GM12864 (cell line): Measurements from ENCODE around the gene MINPP1.

Experiments
- DNase-seq: peaks from one replicate; pipeline ENCODE4 v3.0.0-alpha.2; 2011; ENCODE audit warnings: low read depth
- H3K4me3 ChIP-seq: 2 replicates; pipeline ENCODE4 v1.5.1; 2011; ENCODE audit warnings: mild to moderate bottlenecking, low read depth, low read length, control low read depth
- CTCF ChIP-seq: IDR thresholded peaks from 2 replicates; pipeline ENCODE4 v1.5.1; 2011; ENCODE audit warnings: low read depth, mild to moderate bottlenecking, moderate library complexity, low read length, control low read depth, inconsistent platforms; ENCODE audit errors: missing control alignments

MINPP1 gene

GRCh38 chr10:87511526-87511925 lies 6.8 kb downstream of the MINPP1 start:
- no peak overlapping the region for H3K4me3 ChIP-seq
- TF ChIP-seq CTCF: no peak
- no peak for DNase-seq

- H3K4me3 ChIP-seq: no peak overlapping the region
- DNase-seq: no peak
- TF ChIP-seq CTCF: no peak
Measured at GRCh38 chr10:87518937-87519336, 14.2 kb downstream of the MINPP1 start.

GRCh38 chr10:87519582-87519981 lies 14.9 kb downstream of the MINPP1 start:
- no peak for TF ChIP-seq CTCF
- no peak overlapping the region for H3K4me3 ChIP-seq
- no peak for DNase-seq

- no peak for TF ChIP-seq CTCF
- no peak for DNase-seq
- no peak overlapping the region for H3K4me3 ChIP-seq
Measured at GRCh38 chr10:87523731-87524130, 19.0 kb downstream of the MINPP1 start.

- no peak overlapping the region for H3K4me3 ChIP-seq
- DNase-seq: no peak
- TF ChIP-seq CTCF: no peak
Measured at GRCh38 chr10:87524296-87524695, 19.6 kb downstream of the MINPP1 start.

GRCh38 chr10:87531908-87532622 lies 27.4 kb downstream of the MINPP1 start:
- H3K4me3 ChIP-seq: no peak overlapping the region
- no peak for DNase-seq
- no peak for TF ChIP-seq CTCF

DNA sequence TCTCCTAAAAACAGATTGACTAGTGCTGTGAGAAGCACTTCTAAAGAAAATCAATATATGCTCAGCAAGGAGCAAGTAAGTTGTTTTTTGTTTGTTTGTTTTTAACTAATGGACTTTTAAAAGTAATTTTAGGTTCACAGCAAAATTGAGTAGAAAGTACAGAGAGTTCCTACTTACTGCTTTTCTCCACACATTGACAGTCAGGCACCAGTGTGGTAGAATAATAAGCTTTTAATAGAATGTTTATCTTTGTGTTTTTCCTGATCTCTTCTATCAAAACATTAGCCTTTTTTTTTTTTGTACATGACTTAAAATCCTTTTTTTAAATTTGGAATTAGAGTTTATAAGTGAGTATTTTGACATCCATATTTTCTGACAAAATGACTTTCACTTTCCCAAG lies 28.0 kb downstream of the MINPP1 start:
- H3K4me3 ChIP-seq: no peak overlapping the region
- TF ChIP-seq CTCF: no peak
- no peak for DNase-seq
